Panc1 (cell line): ENCODE data around the gene MOV10L1. TPM values are rescaled to one million over a fixed set of nuclear protein-coding genes. Genes with fewer than 3 reads are reported as not detected.

ENCODE experiments used
- ATAC-seq: fragments of 200-7000 bp; cut with Tn5 transposase; 2 replicates; pipeline ENCODE4 v1.9.1; 2020; ENCODE audit warnings: mild to moderate bottlenecking, moderate library complexity
- BruUV-seq: library from RNA; stranded (reverse); fragments of 400-500 nt; replicated peaks from 2 replicates; lab custom pipeline; 2021; lab: Mats Ljungman, UMichigan
- CTCF ChIA-PET: fragments of 300-600 bp; sonication (Branson Sonifier 250); formaldehyde crosslinking; loops from one replicate; lab custom pipeline; 2022; ENCODE audit warnings: antibody characterized with exemption; lab: Charles Lee
- POLR2A ChIA-PET: fragments of 300-600 bp; sonication (Branson Sonifier 250); formaldehyde crosslinking; loops from one replicate; lab custom pipeline; 2022; ENCODE audit warnings: antibody characterized with exemption; lab: Charles Lee
- DNase-seq: peaks from one replicate; pipeline ENCODE4 v3.0.0-alpha.2; 2010; ENCODE audit warnings: low read depth, low spot score
- H3K27ac ChIP-seq: 2 replicates; pipeline ENCODE4 v1.5.1; 2011; ENCODE audit warnings: mild to moderate bottlenecking, low read length, inconsistent platforms
- H3K27me3 ChIP-seq: fragments of 200-500 bp; sonication (Bioruptor generic); 2 replicates; pipeline ENCODE4 v1.6.0; 2014; ENCODE audit warnings: low read length, inconsistent platforms; ENCODE audit not compliant: control insufficient read depth, insufficient read depth
- H3K36me3 ChIP-seq: fragments of 200-500 bp; sonication (Bioruptor generic); 2 replicates; pipeline ENCODE4 v1.5.1; 2014; ENCODE audit warnings: inconsistent platforms, mild to moderate bottlenecking, low read length, moderate library complexity; ENCODE audit not compliant: control insufficient read depth, insufficient read depth
- H3K4me1 ChIP-seq: 2 replicates; pipeline ENCODE4 v1.5.1; 2011; ENCODE audit warnings: inconsistent platforms, mild to moderate bottlenecking, low read length, moderate library complexity; ENCODE audit not compliant: control insufficient read depth, insufficient read depth
- H3K4me3 ChIP-seq, 2 experiments: 2 replicates each; pipeline ENCODE4 v1.5.1; 2011 to 2012; ENCODE audit warnings: low read depth in 2 of 2, low read length in 2 of 2, mild to moderate bottlenecking in 2 of 2, inconsistent platforms in 1 of 2, moderate library complexity in 1 of 2
- H3K9me3 ChIP-seq: fragments of 200-500 bp; sonication (Bioruptor generic); 2 replicates; pipeline ENCODE4 v1.5.1; 2014; ENCODE audit warnings: low read depth, mild to moderate bottlenecking, inconsistent platforms, low read length, moderate library complexity; ENCODE audit not compliant: control insufficient read depth, insufficient read depth
- CTCF ChIP-seq: fragments of 450-650 bp; IDR thresholded peaks from 2 replicates; pipeline ENCODE4 v1.5.1; 2017; ENCODE audit warnings: mild to moderate bottlenecking
- POLR2AphosphoS5 ChIP-seq: IDR thresholded peaks from 2 replicates; pipeline ENCODE4 v1.6.1; 2012; ENCODE audit warnings: mild to moderate bottlenecking, low read depth, low read length, moderate library complexity
- SIN3A ChIP-seq: IDR thresholded peaks from 2 replicates; pipeline ENCODE4 v1.6.1; 2012; ENCODE audit warnings: low read depth, mild to moderate bottlenecking, low read length, moderate library complexity, borderline replicate concordance; ENCODE audit not compliant: insufficient read depth
- TCF7L2 ChIP-seq: IDR thresholded peaks from 2 replicates; pipeline ENCODE4 v1.6.1; 2011; ENCODE audit warnings: mild to moderate bottlenecking, low read depth, low read length, inconsistent platforms
- in situ Hi-C: cut with HindIII; loops from 2 replicates; pipeline ENCODE4 v1.10.0; 2016; ENCODE audit warnings: low sequenced_read_pairs, low pct_unique_long_range_greater_than_20kb
- intact Hi-C: fragments of 100-400 bp; cut with micrococcal nuclease; formaldehyde crosslinking; loops from one replicate; pipeline ENCODE4 v1.10.0; 2022; ENCODE audit not compliant: unreplicated experiment
- total RNA-seq: library from RNA; stranded (reverse); gene quantifications from one replicate; pipeline ENCODE4 v1.2.1, GENCODE V29; 2021; ENCODE audit not compliant: unreplicated experiment
- TF ChIP-seq, protein P1 (sequence below), 2 experiments: IDR thresholded peaks; 2 replicates each; pipeline ENCODE4 v1.6.1; 2011 to 2012; ENCODE audit warnings: low read depth in 2 of 2, control low read depth in 1 of 2, low read length in 1 of 2, mild to moderate bottlenecking in 1 of 2, moderate library complexity in 1 of 2; ENCODE audit not compliant: insufficient read depth in 1 of 2

MOV10L1 gene
- total RNA-seq, 1 experiment from 2014 or later: 0.10 TPM

GRCh38 chr22:50173983-50174355 lies 84.2 kb downstream of the MOV10L1 start:
- ChIA-PET CTCF (no interaction called here), POLR2A (no interaction called here)
- H3K4me1 ChIP-seq: no peaks in the 10 kb centered on the region
- ATAC-seq (no peak), DNase-seq (no peak)
- in situ Hi-C loops (no loop called here), intact Hi-C loops (no loop called here)
- no peaks in the 10 kb centered on the region for H3K9me3 ChIP-seq
- no peaks in the 10 kb centered on the region for H3K36me3 ChIP-seq
- TF ChIP-seq SIN3A (no peak), POLR2AphosphoS5 (no peak), TCF7L2 (no peak), CTCF (no peak)
- TF ChIP-seq, protein P1, sequence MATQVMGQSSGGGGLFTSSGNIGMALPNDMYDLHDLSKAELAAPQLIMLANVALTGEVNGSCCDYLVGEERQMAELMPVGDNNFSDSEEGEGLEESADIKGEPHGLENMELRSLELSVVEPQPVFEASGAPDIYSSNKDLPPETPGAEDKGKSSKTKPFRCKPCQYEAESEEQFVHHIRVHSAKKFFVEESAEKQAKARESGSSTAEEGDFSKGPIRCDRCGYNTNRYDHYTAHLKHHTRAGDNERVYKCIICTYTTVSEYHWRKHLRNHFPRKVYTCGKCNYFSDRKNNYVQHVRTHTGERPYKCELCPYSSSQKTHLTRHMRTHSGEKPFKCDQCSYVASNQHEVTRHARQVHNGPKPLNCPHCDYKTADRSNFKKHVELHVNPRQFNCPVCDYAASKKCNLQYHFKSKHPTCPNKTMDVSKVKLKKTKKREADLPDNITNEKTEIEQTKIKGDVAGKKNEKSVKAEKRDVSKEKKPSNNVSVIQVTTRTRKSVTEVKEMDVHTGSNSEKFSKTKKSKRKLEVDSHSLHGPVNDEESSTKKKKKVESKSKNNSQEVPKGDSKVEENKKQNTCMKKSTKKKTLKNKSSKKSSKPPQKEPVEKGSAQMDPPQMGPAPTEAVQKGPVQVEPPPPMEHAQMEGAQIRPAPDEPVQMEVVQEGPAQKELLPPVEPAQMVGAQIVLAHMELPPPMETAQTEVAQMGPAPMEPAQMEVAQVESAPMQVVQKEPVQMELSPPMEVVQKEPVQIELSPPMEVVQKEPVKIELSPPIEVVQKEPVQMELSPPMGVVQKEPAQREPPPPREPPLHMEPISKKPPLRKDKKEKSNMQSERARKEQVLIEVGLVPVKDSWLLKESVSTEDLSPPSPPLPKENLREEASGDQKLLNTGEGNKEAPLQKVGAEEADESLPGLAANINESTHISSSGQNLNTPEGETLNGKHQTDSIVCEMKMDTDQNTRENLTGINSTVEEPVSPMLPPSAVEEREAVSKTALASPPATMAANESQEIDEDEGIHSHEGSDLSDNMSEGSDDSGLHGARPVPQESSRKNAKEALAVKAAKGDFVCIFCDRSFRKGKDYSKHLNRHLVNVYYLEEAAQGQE (IDR thresholded peaks at IDR 0.05; ENCODE audit: insufficient read depth in 1 of 2, low read depth in 2 of 2, low read length in 1 of 2): no peak
- no peak overlapping the region for H3K27ac ChIP-seq
- no peaks in the 10 kb centered on the region for H3K27me3 ChIP-seq
- no TSS peak for BruUV-seq
- no peak overlapping the region for H3K4me3 ChIP-seq

- H3K36me3 ChIP-seq: no peaks in the 10 kb centered on the region
- H3K4me1 ChIP-seq: no peaks in the 10 kb centered on the region
- ATAC-seq (no peak), DNase-seq (no peak)
- intact Hi-C loops: no loop called here
- H3K9me3 ChIP-seq: no peaks in the 10 kb centered on the region
- no peak for TF ChIP-seq TCF7L2
- no peak for TF ChIP-seq SIN3A
- TF ChIP-seq CTCF: no peak
- TF ChIP-seq, protein P1 (IDR thresholded peaks at IDR 0.05; ENCODE audit: insufficient read depth in 1 of 2, low read depth in 2 of 2, low read length in 1 of 2): no peak
- no peak for TF ChIP-seq POLR2AphosphoS5
- ChIA-PET CTCF (no interaction called here), POLR2A (no interaction called here)
- no peak overlapping the region for H3K4me3 ChIP-seq
- H3K27me3 ChIP-seq: no peaks in the 10 kb centered on the region
- H3K27ac ChIP-seq: no peak overlapping the region
- BruUV-seq: no TSS peak
- in situ Hi-C loops: no loop called here
Measured at GRCh38 chr22:50174382-50175190, 84.8 kb downstream of the MOV10L1 start.
